MM.1S (cell line): ENCODE data around the gene EPB41L4B.

Source experiments
- DNase-seq: peaks from one replicate; pipeline ENCODE4 v3.0.0-alpha.2; 2015
- H2AFZ ChIP-seq: fragments of 300-600 bp; sonication (generic); 2 replicates; pipeline ENCODE4 v1.6.0; 2016; ENCODE audit warnings: antibody characterized with exemption, low read length
- H3F3A ChIP-seq: fragments of 300-600 bp; sonication (generic); 2 replicates; pipeline ENCODE4 v1.6.1; 2016; ENCODE audit warnings: mild to moderate bottlenecking, antibody characterized with exemption, low read length, moderate library complexity, mixed read lengths; ENCODE audit not compliant: insufficient read depth
- H3K27ac ChIP-seq: fragments of 300-600 bp; sonication (generic); 2 replicates; pipeline ENCODE4 v1.5.1; 2016; ENCODE audit warnings: mild to moderate bottlenecking, low read length
- H3K27me3 ChIP-seq: fragments of 300-600 bp; sonication (generic); replicated peaks from 2 replicates; pipeline ENCODE4 v1.6.0; 2016; ENCODE audit warnings: low read length; ENCODE audit not compliant: insufficient read depth
- H3K36me3 ChIP-seq: fragments of 300-600 bp; sonication (generic); replicated peaks from 2 replicates; pipeline ENCODE4 v1.6.1; 2016; ENCODE audit warnings: mild to moderate bottlenecking, low read length, mixed read lengths; ENCODE audit not compliant: insufficient read depth
- H3K4me1 ChIP-seq: fragments of 300-600 bp; sonication (generic); 2 replicates; pipeline ENCODE4 v1.6.1; 2016; ENCODE audit warnings: low read length, mixed read lengths
- H3K4me2 ChIP-seq: fragments of 300-600 bp; sonication (generic); 2 replicates; pipeline ENCODE4 v1.6.0; 2016; ENCODE audit warnings: low read depth, low read length
- H3K4me3 ChIP-seq: fragments of 300-600 bp; sonication (generic); 2 replicates; pipeline ENCODE4 v1.5.1; 2016; ENCODE audit warnings: low read length, mixed read lengths
- H3K79me2 ChIP-seq: fragments of 300-600 bp; sonication (generic); 2 replicates; pipeline ENCODE4 v1.6.1; 2016; ENCODE audit warnings: mixed run types, low read length, mixed read lengths
- H3K9ac ChIP-seq: fragments of 300-600 bp; sonication (generic); 2 replicates; pipeline ENCODE4 v1.6.1; 2016; ENCODE audit warnings: low read length, mixed read lengths
- H3K9me2 ChIP-seq: fragments of 300-600 bp; sonication (generic); replicated peaks from 2 replicates; pipeline ENCODE4 v1.6.1; 2016; ENCODE audit warnings: mild to moderate bottlenecking, low read length, mixed read lengths; ENCODE audit not compliant: insufficient read depth
- H3K9me3 ChIP-seq: fragments of 300-600 bp; sonication (generic); replicated peaks from 2 replicates; pipeline ENCODE4 v1.6.1; 2016; ENCODE audit warnings: mild to moderate bottlenecking, low read length, mixed read lengths; ENCODE audit not compliant: insufficient read depth
- H4K20me1 ChIP-seq: fragments of 300-600 bp; sonication (generic); 2 replicates; pipeline ENCODE4 v1.6.1; 2016; ENCODE audit warnings: mild to moderate bottlenecking, low read length, moderate library complexity, mixed read lengths; ENCODE audit not compliant: insufficient read depth
- CTCF ChIP-seq: fragments of 300-600 bp; sonication (generic); IDR thresholded peaks from 2 replicates; pipeline ENCODE4 v1.5.1; 2016; ENCODE audit warnings: antibody characterized with exemption, low read length, mixed read lengths
- EZH2 ChIP-seq: fragments of 300-600 bp; sonication (generic); optimal IDR thresholded peaks from 2 replicates; pipeline ENCODE3; 2017; ENCODE audit warnings: low read depth, mild to moderate bottlenecking, antibody characterized with exemption, low read length, mixed read lengths
- EZH2phosphoT487 ChIP-seq: fragments of 300-600 bp; sonication (generic); IDR thresholded peaks from 2 replicates; pipeline ENCODE4 v1.6.1; 2018; ENCODE audit warnings: antibody characterized with exemption, low read length

The EPB41L4B gene

GRCh38 chr9:109246533-109246932 is 74.3 kb downstream of the EPB41L4B start:
- TF ChIP-seq CTCF (no peak), EZH2phosphoT487 (no peak), EZH2 (no peak)
- Histone ChIP-seq H3K36me3 (no peaks in the 10 kb centered on the region), H2AFZ (no peak overlapping the region), H3K4me1 (no peaks in the 10 kb centered on the region), H3K27ac (no peak overlapping the region), H3F3A (no peaks in the 10 kb centered on the region), H3K9me3 (no peaks in the 10 kb centered on the region), H3K9me2 (no peaks in the 10 kb centered on the region), H3K4me3 (no peak overlapping the region), H3K9ac (no peak overlapping the region), H3K79me2 (no peaks in the 10 kb centered on the region), H3K27me3 (no peaks in the 10 kb centered on the region), H4K20me1 (no peaks in the 10 kb centered on the region), H3K4me2 (no peak overlapping the region)
- no peak for DNase-seq

GRCh38 chr9:109245310-109245897 is 75.5 kb downstream of the EPB41L4B start:
- no peaks in the 10 kb centered on the region for H3K9me2 ChIP-seq
- no peaks in the 10 kb centered on the region for H3K27me3 ChIP-seq
- H4K20me1 ChIP-seq, result no peaks in the 10 kb centered on the region
- TF ChIP-seq CTCF, result no peak
- no peak for TF ChIP-seq EZH2phosphoT487
- TF ChIP-seq EZH2, result no peak
- H3K9me3 ChIP-seq, result no peaks in the 10 kb centered on the region
- no peaks in the 10 kb centered on the region for H3K4me1 ChIP-seq
- no peak overlapping the region for H3K27ac ChIP-seq
- no peak overlapping the region for H3K9ac ChIP-seq
- H3K36me3 ChIP-seq, result no peaks in the 10 kb centered on the region
- H3K79me2 ChIP-seq, result no peaks in the 10 kb centered on the region
- no peak overlapping the region for H3K4me3 ChIP-seq
- DNase-seq, result no peak
- H2AFZ ChIP-seq, result no peak overlapping the region
- no peaks in the 10 kb centered on the region for H3F3A ChIP-seq
- H3K4me2 ChIP-seq, result no peak overlapping the region

GRCh38 chr9:109244179-109245132 is 76.4 kb downstream of the EPB41L4B start:
- H3K27ac ChIP-seq, result no peak overlapping the region

More at GRCh38 chr9:109244179-109245132, 76.4 kb downstream of the EPB41L4B start:
- Histone ChIP-seq H3K4me2 (no peak overlapping the region), H4K20me1 (no peaks in the 10 kb centered on the region), H3K79me2 (no peaks in the 10 kb centered on the region), H3K4me3 (no peak overlapping the region), H3F3A (no peaks in the 10 kb centered on the region), H3K9me2 (no peaks in the 10 kb centered on the region), H3K4me1 (no peaks in the 10 kb centered on the region), H2AFZ (no peak overlapping the region), H3K27me3 (no peaks in the 10 kb centered on the region), H3K9ac (no peak overlapping the region), H3K9me3 (no peaks in the 10 kb centered on the region), H3K36me3 (no peaks in the 10 kb centered on the region)
- no peak for TF ChIP-seq EZH2
- TF ChIP-seq CTCF, result peak; percentile 89
- DNase-seq, result peak; percentile 74
